ENCODE measurements around the gene FGF18.
"Not testable (repeated sequence)": the region's sequence is repeated elsewhere in the genome, so short reads cannot be mapped to it uniquely, and the experiment has no call there.

Gene FGF18

GRCh38 chr5:171418982-171419687, at the start of gene FGF18:
TSS of gene FGF18 (plus strand) at chr5:171419647. CDS start at chr5:171420200, 553 bp downstream.
- CTCF ChIA-PET: interaction anchor here (0.7 to 2.3 kb wide), 21 partner anchors 9 to 640 kb away, joined by 3 to 9 read pairs (median 4); no protein-coding TSS in a partner anchor
- peak; percentile 72 for DNase-seq (ENCODE audit: extremely low spot score)
- TF ChIP-seq TARDBP (IDR thresholded peaks at IDR 0.05) (no peak), L3MBTL2 (conservative IDR thresholded peaks at IDR 0.05) (no peak), FOXA1 (IDR thresholded peaks at IDR 0.05) (no peak)

GRCh38 chr5:171369898-171370297, 49.5 kb upstream of the FGF18 start:
- POLR2A ChIA-PET: interaction anchor here (4.1 kb wide), 1 partner anchor 18 kb away, joined by 22 read pairs; the partner anchor contains the start of gene NPM1
- no peak for DNase-seq (ENCODE audit: extremely low spot score)
- TF ChIP-seq CTBP1 (IDR thresholded peaks at IDR 0.05; ENCODE audit: borderline replicate concordance) (no peak), FOXM1 (IDR thresholded peaks at IDR 0.05; ENCODE audit: borderline replicate concordance) (no peak), FOXA1 (IDR thresholded peaks at IDR 0.05) (no peak), ZNF384 (IDR thresholded peaks at IDR 0.05) (no peak), SUZ12 (IDR thresholded peaks at IDR 0.05) (no peak), L3MBTL2 (conservative IDR thresholded peaks at IDR 0.05) (no peak), PKNOX1 (IDR thresholded peaks at IDR 0.05) (no peak), TARDBP (IDR thresholded peaks at IDR 0.05) (no peak), ELF4 (IDR thresholded peaks at IDR 0.05) (no peak), LEF1 (IDR thresholded peaks at IDR 0.05; ENCODE audit: borderline replicate concordance) (no peak), HDGF (IDR thresholded peaks at IDR 0.05; ENCODE audit: borderline replicate concordance) (no peak), SP1 (IDR thresholded peaks at IDR 0.05) (no peak), FOXK2 (IDR thresholded peaks at IDR 0.05) (no peak), NFRKB (IDR thresholded peaks at IDR 0.05) (no peak), BHLHE40 (IDR thresholded peaks at IDR 0.05; ENCODE audit: borderline replicate concordance) (no peak), ARNT (IDR thresholded peaks at IDR 0.05) (no peak)
- CTCF ChIA-PET: interaction anchor here (0.6 kb wide), 1 partner anchor 214 kb away, joined by 3 read pairs; no protein-coding TSS in a partner anchor

More at GRCh38 chr5:171418982-171419687, at the start of gene FGF18:
- POLR2A ChIA-PET: interaction anchor here (0.8 to 2.1 kb wide), 3 partner anchors 31 to 489 kb away, joined by 3 to 6 read pairs (median 4); no protein-coding TSS in a partner anchor

GRCh38 chr5:171370881-171371280, 48.6 kb upstream of the FGF18 start:
- not testable (repeated sequence) for DNase-seq (ENCODE audit: extremely low spot score)
- ChIA-PET POLR2A (interaction anchor here (1.3 kb wide), 1 partner anchor 17 kb away, joined by 4 read pairs; the partner anchor contains the start of gene NPM1), CTCF (interaction anchor here (0.6 to 0.7 kb wide), 3 partner anchors 16 to 618 kb away, joined by 4 read pairs; no protein-coding TSS in a partner anchor)

GRCh38 chr5:171371326-171371725, 48.1 kb upstream of the FGF18 start:
- no peak for DNase-seq (ENCODE audit: extremely low spot score)
- ChIA-PET CTCF (interaction anchor here (0.6 to 0.7 kb wide), 2 partner anchors 18 to 617 kb away, joined by 4 read pairs; no protein-coding TSS in a partner anchor), POLR2A (interaction anchor here (1.3 kb wide), 1 partner anchor 17 kb away, joined by 4 read pairs; the partner anchor contains the start of gene NPM1)
- no peak for TF ChIP-seq SP1 (IDR thresholded peaks at IDR 0.05)
- no peak for TF ChIP-seq ARNT (IDR thresholded peaks at IDR 0.05)
- TF ChIP-seq ZNF384 (IDR thresholded peaks at IDR 0.05): no peak
- no peak for TF ChIP-seq FOXA1 (IDR thresholded peaks at IDR 0.05)
- no peak for TF ChIP-seq TARDBP (IDR thresholded peaks at IDR 0.05)
- TF ChIP-seq HDGF (IDR thresholded peaks at IDR 0.05; ENCODE audit: borderline replicate concordance): no peak
- TF ChIP-seq PKNOX1 (IDR thresholded peaks at IDR 0.05): no peak
- TF ChIP-seq SUZ12 (IDR thresholded peaks at IDR 0.05): no peak
- TF ChIP-seq ELF4 (IDR thresholded peaks at IDR 0.05): no peak
- no peak for TF ChIP-seq FOXM1 (IDR thresholded peaks at IDR 0.05; ENCODE audit: borderline replicate concordance)
- TF ChIP-seq CTBP1 (IDR thresholded peaks at IDR 0.05; ENCODE audit: borderline replicate concordance): no peak
- no peak for TF ChIP-seq LEF1 (IDR thresholded peaks at IDR 0.05; ENCODE audit: borderline replicate concordance)
- no peak for TF ChIP-seq NFRKB (IDR thresholded peaks at IDR 0.05)
- TF ChIP-seq FOXK2 (IDR thresholded peaks at IDR 0.05): no peak
- TF ChIP-seq BHLHE40 (IDR thresholded peaks at IDR 0.05; ENCODE audit: borderline replicate concordance): no peak
- no peak for TF ChIP-seq L3MBTL2 (conservative IDR thresholded peaks at IDR 0.05)

GRCh38 chr5:171379961-171380360, 39.5 kb upstream of the FGF18 start:
- CTCF ChIA-PET: no interaction called here
- TF ChIP-seq BHLHE40 (IDR thresholded peaks at IDR 0.05; ENCODE audit: borderline replicate concordance) (no peak), SP1 (IDR thresholded peaks at IDR 0.05) (no peak), NFRKB (IDR thresholded peaks at IDR 0.05) (no peak), ELF4 (IDR thresholded peaks at IDR 0.05) (no peak), ZNF384 (IDR thresholded peaks at IDR 0.05) (no peak), PKNOX1 (IDR thresholded peaks at IDR 0.05) (no peak), FOXA1 (IDR thresholded peaks at IDR 0.05) (no peak), LEF1 (IDR thresholded peaks at IDR 0.05; ENCODE audit: borderline replicate concordance) (no peak), ARNT (IDR thresholded peaks at IDR 0.05) (no peak), SUZ12 (IDR thresholded peaks at IDR 0.05) (no peak), L3MBTL2 (conservative IDR thresholded peaks at IDR 0.05) (no peak), CTBP1 (IDR thresholded peaks at IDR 0.05; ENCODE audit: borderline replicate concordance) (no peak), HDGF (IDR thresholded peaks at IDR 0.05; ENCODE audit: borderline replicate concordance) (no peak)
- POLR2A ChIA-PET: interaction anchor here (4.6 kb wide), 1 partner anchor 8 kb away, joined by 23 read pairs; the partner anchor contains the start of gene NPM1
- DNase-seq (ENCODE audit: extremely low spot score): no peak

- DNase-seq (ENCODE audit: extremely low spot score); CTCF ChIA-PET; POLR2A ChIA-PET: not testable (repeated sequence)
These were observed 35.0 kb upstream of the FGF18 start for GRCh38 chr5:171384416-171384815.

GRCh38 chr5:171384999-171385398, 34.4 kb upstream of the FGF18 start:
- CTCF ChIA-PET; POLR2A ChIA-PET; DNase-seq (ENCODE audit: extremely low spot score): not testable (repeated sequence)
